Neural crest cell (in vitro differentiated cells): ENCODE data around the gene PDE7B. TPM values are rescaled to one million over a fixed set of nuclear protein-coding genes. Genes with fewer than 3 reads are reported as not detected.

Experiments used
- DNase-seq: peaks from one replicate; pipeline ENCODE4 v3.0.0; 2021; ENCODE audit warnings: low read depth, mixed read lengths, low spot score
- H3K27ac Mint-ChIP-seq: one replicate; pipeline ENCODE4 v1.8.0; 2021; ENCODE audit warnings: mild to moderate bottlenecking, mixed read lengths; ENCODE audit not compliant: unreplicated experiment
- H3K27me3 Mint-ChIP-seq: 2 replicates; pipeline ENCODE4 v1.8.0; 2021; ENCODE audit warnings: low read depth, mild to moderate bottlenecking, mixed read lengths
- H3K36me3 Mint-ChIP-seq: 2 replicates; pipeline ENCODE4 v1.8.0; 2021; ENCODE audit warnings: low read depth, mild to moderate bottlenecking, mixed read lengths
- H3K4me1 Mint-ChIP-seq: 2 replicates; pipeline ENCODE4 v1.8.0; 2021; ENCODE audit warnings: mixed read lengths
- H3K4me3 Mint-ChIP-seq: one replicate; pipeline ENCODE4 v1.8.0; 2021; ENCODE audit warnings: mild to moderate bottlenecking, mixed read lengths
- H3K9me3 Mint-ChIP-seq: 2 replicates; pipeline ENCODE4 v1.8.0; 2021; ENCODE audit warnings: mixed read lengths
- CTCF ChIP-seq: fragments of 200-600 bp; sonication (generic); conservative IDR thresholded peaks from 2 replicates; pipeline ENCODE4 v1.5.0; 2021; ENCODE audit warnings: antibody characterized with exemption, mild to moderate bottlenecking
- total RNA-seq: library from RNA; stranded (reverse); gene quantifications from 2 replicates; pipeline ENCODE4 v1.2.1, GENCODE V29; 2021

The PDE7B gene
- total RNA-seq, 1 donor from 2014 or later: 0.58 TPM

GRCh38 chr6:135951169-135951568 is 99.7 kb downstream of the PDE7B start:
- TF ChIP-seq CTCF: no peak
- Mint-ChIP-seq H3K36me3 (no peaks in the 10 kb centered on the region), H3K27me3 (no peaks in the 10 kb centered on the region), H3K27ac (no peak overlapping the region), H3K9me3 (no peaks in the 10 kb centered on the region), H3K4me3 (no peak overlapping the region), H3K4me1 (no peaks in the 10 kb centered on the region)
- DNase-seq: no peak

DNA sequence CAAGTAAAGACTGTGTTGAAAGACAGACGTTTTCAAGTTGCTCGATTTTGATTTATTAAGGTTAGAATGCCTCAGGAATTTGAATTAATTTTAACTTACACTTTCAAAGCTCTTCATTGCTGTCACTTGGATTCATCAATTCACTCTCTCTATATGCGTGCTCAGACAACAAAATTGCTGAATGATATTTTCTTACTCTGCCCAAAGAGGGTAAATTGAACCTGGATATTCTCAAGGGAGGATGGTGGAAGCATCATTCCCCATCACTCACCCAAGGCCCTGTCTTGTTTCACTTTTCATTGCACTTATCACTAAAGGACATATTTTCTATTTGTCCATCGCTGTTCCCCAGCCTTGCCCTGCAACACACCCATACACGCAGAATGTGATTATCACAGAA is 102.3 kb downstream of the PDE7B start:
- Mint-ChIP-seq H3K36me3 (no peaks in the 10 kb centered on the region), H3K9me3 (no peaks in the 10 kb centered on the region), H3K4me3 (no peak overlapping the region), H3K27ac (no peak overlapping the region), H3K4me1 (no peaks in the 10 kb centered on the region), H3K27me3 (no peaks in the 10 kb centered on the region)
- DNase-seq: no peak
- no peak for TF ChIP-seq CTCF

DNA sequence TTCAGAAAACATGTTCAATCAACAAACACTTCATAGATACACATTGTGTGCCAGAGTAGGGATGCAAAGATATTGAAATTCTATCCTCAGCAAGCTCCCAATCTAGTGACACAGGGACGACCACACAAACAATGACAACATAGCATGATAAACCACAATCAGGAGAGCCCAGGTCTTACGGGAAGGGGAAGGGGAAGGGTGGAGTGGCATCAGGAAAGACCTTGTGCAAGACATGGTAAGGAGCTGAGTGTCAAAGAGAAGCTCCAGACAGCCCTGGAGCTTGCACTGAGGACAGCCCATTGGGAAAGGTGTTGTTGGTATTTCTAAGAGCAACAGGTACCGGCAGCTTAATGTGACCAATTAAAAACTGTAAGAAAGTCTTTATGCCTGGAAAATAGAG is 103.6 kb downstream of the PDE7B start:
- no peak overlapping the region for H3K4me3 Mint-ChIP-seq
- no peaks in the 10 kb centered on the region for H3K9me3 Mint-ChIP-seq
- DNase-seq: no peak
- no peaks in the 10 kb centered on the region for H3K36me3 Mint-ChIP-seq
- no peak for TF ChIP-seq CTCF
- H3K4me1 Mint-ChIP-seq: no peaks in the 10 kb centered on the region
- no peak overlapping the region for H3K27ac Mint-ChIP-seq
- no peaks in the 10 kb centered on the region for H3K27me3 Mint-ChIP-seq

DNA sequence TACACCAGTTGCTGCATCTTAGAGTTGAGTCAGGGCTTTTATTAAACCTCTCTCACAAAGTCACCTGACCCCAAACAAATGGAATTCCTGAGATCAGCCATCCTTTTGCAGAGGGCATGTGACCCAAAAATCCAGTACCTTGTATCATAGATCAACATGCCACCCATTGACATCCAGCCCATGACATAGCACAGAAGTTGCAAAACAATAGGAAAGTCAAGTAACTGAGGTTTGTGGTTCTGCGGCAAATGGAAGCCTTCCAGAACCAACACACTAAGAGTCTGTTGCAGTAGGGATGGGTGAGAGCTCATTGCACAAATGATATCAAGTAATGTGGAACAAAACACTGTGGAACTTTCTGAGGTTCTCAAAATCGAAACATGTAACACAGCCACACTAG is 111.2 kb downstream of the PDE7B start:
- TF ChIP-seq CTCF: no peak
- H3K4me3 Mint-ChIP-seq: no peak overlapping the region
- H3K4me1 Mint-ChIP-seq: no peaks in the 10 kb centered on the region
- H3K9me3 Mint-ChIP-seq: peaks cover 9% of the 10 kb centered on the region
- no peaks in the 10 kb centered on the region for H3K36me3 Mint-ChIP-seq
- H3K27ac Mint-ChIP-seq: no peak overlapping the region
- no peaks in the 10 kb centered on the region for H3K27me3 Mint-ChIP-seq
- DNase-seq: no peak

DNA sequence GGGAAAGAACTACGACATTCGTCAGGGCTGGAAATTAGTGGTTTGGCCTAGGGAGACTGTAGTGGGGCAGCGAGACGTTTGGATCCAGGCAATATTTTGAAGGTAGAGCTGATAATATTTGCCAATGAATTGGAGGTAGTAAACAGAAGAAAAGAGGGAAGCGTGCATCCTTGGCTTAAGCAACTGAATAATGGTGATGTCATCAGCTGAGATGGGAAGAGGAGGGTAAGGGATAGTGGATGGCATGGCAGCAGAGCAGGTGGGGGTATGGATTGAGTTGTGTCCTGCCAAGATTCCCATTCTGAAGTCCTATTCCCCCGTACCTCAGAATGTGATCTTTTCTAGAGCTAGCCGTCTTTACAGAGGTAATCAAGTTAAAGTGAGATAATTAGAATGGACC is 119.2 kb downstream of the PDE7B start:
- H3K27ac Mint-ChIP-seq: no peak overlapping the region
- no peaks in the 10 kb centered on the region for H3K27me3 Mint-ChIP-seq
- no peak for DNase-seq
- no peaks in the 10 kb centered on the region for H3K36me3 Mint-ChIP-seq
- TF ChIP-seq CTCF: no peak
- no peak overlapping the region for H3K4me3 Mint-ChIP-seq
- H3K9me3 Mint-ChIP-seq: no peaks in the 10 kb centered on the region
- no peaks in the 10 kb centered on the region for H3K4me1 Mint-ChIP-seq

DNA sequence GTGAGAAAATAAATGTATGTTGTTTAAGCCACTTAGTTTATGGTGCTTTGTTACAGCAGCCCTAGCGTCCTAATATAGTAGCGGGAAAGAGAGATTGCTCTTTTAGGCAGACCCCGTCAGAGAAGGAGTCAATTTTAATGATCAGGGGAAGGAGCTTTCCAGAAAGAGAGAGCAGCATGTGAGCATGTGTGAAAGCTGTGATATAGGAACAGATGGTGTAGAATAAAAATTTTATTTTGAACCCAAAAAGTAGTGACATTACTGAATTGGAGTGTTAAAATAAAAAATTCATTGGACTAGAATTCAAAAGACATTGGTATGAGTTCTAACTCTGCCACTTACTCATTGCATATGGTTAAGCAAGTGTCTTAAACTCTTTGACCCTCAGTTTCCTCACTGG is 119.8 kb downstream of the PDE7B start:
- no peak for TF ChIP-seq CTCF
- Mint-ChIP-seq H3K27ac (no peak overlapping the region), H3K4me1 (no peaks in the 10 kb centered on the region)

More for the DNA sequence above, 119.8 kb downstream of the PDE7B start:
- Mint-ChIP-seq H3K36me3 (no peaks in the 10 kb centered on the region), H3K4me3 (no peak overlapping the region), H3K9me3 (no peaks in the 10 kb centered on the region), H3K27me3 (no peaks in the 10 kb centered on the region)
- no peak for DNase-seq
